ENCODE measurements around the gene APOM.

The APOM gene

DNA sequence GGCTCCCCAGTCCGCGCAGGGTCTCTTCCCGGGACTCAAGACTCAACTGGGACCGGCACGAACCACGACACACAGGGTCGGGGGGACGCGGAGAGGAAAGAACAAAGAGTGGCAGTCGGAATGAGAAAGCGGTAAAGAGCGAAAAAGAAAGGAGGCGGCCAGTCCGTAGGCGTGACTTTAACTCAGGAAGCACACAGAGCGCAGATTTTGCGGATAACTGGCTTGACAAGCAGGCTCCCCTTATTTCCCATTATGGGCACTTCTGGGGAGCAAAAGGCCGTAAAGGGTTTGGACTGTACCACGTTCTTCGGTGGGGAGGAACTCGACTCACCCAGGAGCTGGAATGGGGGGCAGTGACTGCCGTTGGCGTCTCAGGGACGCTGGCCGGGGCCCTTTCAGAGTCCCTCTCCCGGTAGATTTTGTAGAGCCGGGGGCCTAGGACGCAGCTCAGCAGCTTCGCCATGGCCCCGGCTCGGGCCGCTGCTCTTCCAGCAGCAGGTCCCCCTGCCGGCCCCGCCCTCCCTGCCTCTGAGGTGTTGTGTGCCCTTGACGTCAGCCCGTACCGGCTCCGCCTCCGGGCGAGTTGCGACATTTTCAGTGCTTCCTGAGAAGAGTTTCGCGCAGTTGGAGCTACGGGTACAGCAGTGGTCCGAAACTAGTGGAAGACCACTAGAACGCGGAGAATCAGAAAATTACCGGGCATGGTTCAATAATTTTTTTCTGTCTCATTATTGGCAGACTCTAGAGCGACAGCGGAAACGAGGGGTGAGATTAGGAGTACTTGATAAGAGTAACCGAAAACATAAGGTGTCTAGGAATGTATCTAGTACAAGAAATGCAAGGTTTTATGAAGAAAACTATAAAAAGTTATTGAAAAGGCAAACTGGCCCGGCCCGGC lies 47.4 kb downstream of the APOM start, which contains the start of gene ABHD16A:
ABHD16A (minus strand) TSS at position 506 of the 898 bp plus-strand sequence; CDS start at position 463, 43 bp downstream.
- H3K36me3 ChIP-seq = peaks cover 30% of the 10 kb centered on the region
- no peaks in the 10 kb centered on the region for H3K9me3 ChIP-seq
- H3K4me1 ChIP-seq (ENCODE audit: control insufficient read depth in 1 of 2, insufficient read depth in 1 of 2, low read depth in 1 of 2, low read length in 1 of 2) = peaks cover 25% of the 10 kb centered on the region in 2 experiments
- peak within 1 kb of the TSS; percentile 78 to 93 for H3K4me3 ChIP-seq (ENCODE audit: low read depth in 1 of 2, low read length in 1 of 2)
- TF ChIP-seq, protein P1, sequence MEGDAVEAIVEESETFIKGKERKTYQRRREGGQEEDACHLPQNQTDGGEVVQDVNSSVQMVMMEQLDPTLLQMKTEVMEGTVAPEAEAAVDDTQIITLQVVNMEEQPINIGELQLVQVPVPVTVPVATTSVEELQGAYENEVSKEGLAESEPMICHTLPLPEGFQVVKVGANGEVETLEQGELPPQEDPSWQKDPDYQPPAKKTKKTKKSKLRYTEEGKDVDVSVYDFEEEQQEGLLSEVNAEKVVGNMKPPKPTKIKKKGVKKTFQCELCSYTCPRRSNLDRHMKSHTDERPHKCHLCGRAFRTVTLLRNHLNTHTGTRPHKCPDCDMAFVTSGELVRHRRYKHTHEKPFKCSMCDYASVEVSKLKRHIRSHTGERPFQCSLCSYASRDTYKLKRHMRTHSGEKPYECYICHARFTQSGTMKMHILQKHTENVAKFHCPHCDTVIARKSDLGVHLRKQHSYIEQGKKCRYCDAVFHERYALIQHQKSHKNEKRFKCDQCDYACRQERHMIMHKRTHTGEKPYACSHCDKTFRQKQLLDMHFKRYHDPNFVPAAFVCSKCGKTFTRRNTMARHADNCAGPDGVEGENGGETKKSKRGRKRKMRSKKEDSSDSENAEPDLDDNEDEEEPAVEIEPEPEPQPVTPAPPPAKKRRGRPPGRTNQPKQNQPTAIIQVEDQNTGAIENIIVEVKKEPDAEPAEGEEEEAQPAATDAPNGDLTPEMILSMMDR (IDR thresholded peaks at IDR 0.05) = peak; percentile 68
- no peaks in the 10 kb centered on the region for H3K27me3 ChIP-seq
- peak within 1 kb of the TSS; percentile 99 for H3K27ac ChIP-seq

DNA sequence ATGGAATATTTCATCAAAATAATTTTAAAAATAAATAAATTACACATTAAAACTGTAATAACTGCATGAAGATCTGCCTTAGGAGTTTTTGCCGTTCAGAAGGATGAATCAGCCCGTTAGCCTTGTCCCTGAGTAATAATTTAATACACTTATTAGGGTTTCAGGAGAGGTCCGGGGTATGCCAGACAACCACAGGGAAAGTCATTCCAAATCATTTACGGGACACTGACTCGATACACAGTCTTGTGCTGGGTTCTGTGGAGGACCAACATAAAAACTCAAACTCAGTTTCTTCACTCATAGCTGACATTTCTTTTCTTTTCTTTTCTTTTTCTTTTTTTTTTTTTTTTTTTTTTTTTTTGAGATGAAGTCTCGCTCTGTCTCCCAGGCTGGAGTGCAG lies 50.2 kb downstream of the APOM start:
- H3K36me3 ChIP-seq = peaks cover 9% of the 10 kb centered on the region
- no peak overlapping the region for H3K27ac ChIP-seq
- TF ChIP-seq, protein P1 (IDR thresholded peaks at IDR 0.05) = no peak
- H3K9me3 ChIP-seq = no peaks in the 10 kb centered on the region
- peaks cover 27 to 28% of the 10 kb centered on the region in 2 experiments for H3K4me1 ChIP-seq (ENCODE audit: control insufficient read depth in 1 of 2, insufficient read depth in 1 of 2, low read depth in 1 of 2, low read length in 1 of 2)
- no peak overlapping the region for H3K4me3 ChIP-seq (ENCODE audit: low read depth in 1 of 2, low read length in 1 of 2)
- H3K27me3 ChIP-seq = no peaks in the 10 kb centered on the region

DNA sequence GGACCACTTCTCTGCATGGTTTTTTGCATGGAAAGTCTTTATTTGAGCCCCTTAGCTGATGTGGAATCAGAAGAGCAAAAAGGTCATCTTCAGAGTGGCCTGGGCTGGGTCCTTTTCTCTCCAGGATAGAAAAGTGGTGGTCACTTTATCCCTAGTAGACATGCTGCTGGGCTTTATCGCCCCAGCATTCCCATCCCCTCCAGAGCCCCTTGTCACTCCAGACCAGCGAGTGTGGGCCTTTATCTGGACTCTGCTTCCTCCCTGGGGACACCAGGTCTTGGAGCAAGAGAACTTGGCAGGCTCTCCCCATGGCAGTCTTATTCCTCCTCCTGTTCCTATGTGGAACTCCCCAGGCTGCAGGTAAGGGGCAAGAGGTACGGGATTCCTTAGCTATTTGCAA lies 50.9 kb downstream of the APOM start, which contains the start of gene LY6G6F:
LY6G6F (plus strand) TSS at position 268 of the 400 bp plus-strand sequence; CDS start at position 309, 41 bp downstream.
- H3K4me1 ChIP-seq (ENCODE audit: control insufficient read depth in 1 of 2, insufficient read depth in 1 of 2, low read depth in 1 of 2, low read length in 1 of 2) = peaks cover 27 to 28% of the 10 kb centered on the region in 2 experiments
- no peaks in the 10 kb centered on the region for H3K9me3 ChIP-seq
- no peak within 1 kb of the TSS for H3K27ac ChIP-seq
- peaks cover 2% of the 10 kb centered on the region for H3K36me3 ChIP-seq
- no peaks in the 10 kb centered on the region for H3K27me3 ChIP-seq
- H3K4me3 ChIP-seq (ENCODE audit: low read depth in 1 of 2, low read length in 1 of 2) = no peak within 1 kb of the TSS
- TF ChIP-seq, protein P1 (IDR thresholded peaks at IDR 0.05) = no peak

DNA sequence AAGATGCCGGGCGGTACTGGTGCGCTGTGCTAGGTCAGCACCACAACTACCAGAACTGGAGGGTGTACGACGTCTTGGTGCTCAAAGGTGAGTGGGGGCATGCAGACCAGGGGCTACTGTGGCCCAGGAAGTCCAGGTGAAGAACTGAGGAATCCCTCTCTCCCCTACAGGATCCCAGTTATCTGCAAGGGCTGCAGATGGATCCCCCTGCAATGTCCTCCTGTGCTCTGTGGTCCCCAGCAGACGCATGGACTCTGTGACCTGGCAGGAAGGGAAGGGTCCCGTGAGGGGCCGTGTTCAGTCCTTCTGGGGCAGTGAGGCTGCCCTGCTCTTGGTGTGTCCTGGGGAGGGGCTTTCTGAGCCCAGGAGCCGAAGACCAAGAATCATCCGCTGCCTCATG lies 52.0 kb downstream of the APOM start:
- H3K4me3 ChIP-seq (ENCODE audit: low read depth in 1 of 2, low read length in 1 of 2) = no peak overlapping the region
- TF ChIP-seq, protein P1 (IDR thresholded peaks at IDR 0.05) = no peak
- no peak overlapping the region for H3K27ac ChIP-seq
- H3K27me3 ChIP-seq = no peaks in the 10 kb centered on the region
- peaks cover 21 to 23% of the 10 kb centered on the region in 2 experiments for H3K4me1 ChIP-seq (ENCODE audit: control insufficient read depth in 1 of 2, insufficient read depth in 1 of 2, low read depth in 1 of 2, low read length in 1 of 2)
- no peaks in the 10 kb centered on the region for H3K9me3 ChIP-seq
- no peaks in the 10 kb centered on the region for H3K36me3 ChIP-seq
